ENCODE data around the gene USP54.

Gene USP54

GRCh38 chr10:73625884-73626752 lies 35.0 kb upstream of the USP54 start (continued):
- TF ChIP-seq ZNF24 (tag by site-specific recombination; IDR thresholded peaks at IDR 0.05): peak; percentile 72; the same call in 1 of the 2 replicates
- peak; percentile 46; the same call in 1 of the 2 replicates for TF ChIP-seq IKZF3 (tag by site-specific recombination; IDR thresholded peaks at IDR 0.05)
- TF ChIP-seq PRDM1 (tag by site-specific recombination; IDR thresholded peaks at IDR 0.05): 0 out of 2 replicates have a peak, but pooled peaks have one; percentile 9
- no peak for TF ChIP-seq CTCF (tag by site-specific recombination; IDR thresholded peaks at IDR 0.05)
- peak; percentile 49 for TF ChIP-seq ZNF518A (tag by site-specific recombination; conservative IDR thresholded peaks at IDR 0.05; ENCODE audit: low read depth)
- peak; percentile 59 for TF ChIP-seq ZEB2 (tag by site-specific recombination; IDR thresholded peaks at IDR 0.05)
- TF ChIP-seq ZNF639 (tag by site-specific recombination; IDR thresholded peaks at IDR 0.05): peak; percentile 86
- TF ChIP-seq ZFHX2 (tag by site-specific recombination; conservative IDR thresholded peaks at IDR 0.05): no peak
- no peak for TF ChIP-seq ZNF510 (tag by site-specific recombination; IDR thresholded peaks at IDR 0.05; ENCODE audit: insufficient replicate concordance)
- TF ChIP-seq ZNF335 (tag by site-specific recombination; conservative IDR thresholded peaks at IDR 0.05): no peak
- no peak for TF ChIP-seq PATZ1 (tag by site-specific recombination; IDR thresholded peaks at IDR 0.05)
- 0 out of 2 replicates have a peak, but pooled peaks have one; percentile 14 for TF ChIP-seq ZNF2 (tag by site-specific recombination; IDR thresholded peaks at IDR 0.05)
- TF ChIP-seq ZNF561 (tag by site-specific recombination; IDR thresholded peaks at IDR 0.05; ENCODE audit: borderline replicate concordance): peak; percentile 62; the same call in 1 of the 2 replicates
- TF ChIP-seq ZBTB1 (tag by site-specific recombination; IDR thresholded peaks at IDR 0.05): no peak
- 0 out of 2 replicates have a peak, but pooled peaks have one; percentile 29 for TF ChIP-seq ZBTB11 (tag by site-specific recombination; conservative IDR thresholded peaks at IDR 0.05; ENCODE audit: low read depth)
- TF ChIP-seq YY2 (tag by site-specific recombination; IDR thresholded peaks at IDR 0.05): peak; percentile 88
- TF ChIP-seq OVOL3 (tag by site-specific recombination; IDR thresholded peaks at IDR 0.05): peak; percentile 76
- no peak for TF ChIP-seq ZNF544 (tag by site-specific recombination; IDR thresholded peaks at IDR 0.05)
- TF ChIP-seq ZXDB (tag by site-specific recombination; IDR thresholded peaks at IDR 0.05): peak; percentile 78
- peak; percentile 45 for TF ChIP-seq SCRT2 (tag by site-specific recombination; IDR thresholded peaks at IDR 0.05)
- TF ChIP-seq KLF7 (tag by site-specific recombination; IDR thresholded peaks at IDR 0.05; ENCODE audit: borderline replicate concordance): peak; percentile 42; the same call in 1 of the 2 replicates

All from HEK293 (cell line).